Measurements from ENCODE around the gene GZMH. TPM values are rescaled to one million over a fixed set of nuclear protein-coding genes. Genes with fewer than 3 reads are reported as not detected.
"Not testable (repeated sequence)": the region's sequence is repeated elsewhere in the genome, so short reads cannot be mapped to it uniquely, and the experiment has no call there.

Gene GZMH, protein sequence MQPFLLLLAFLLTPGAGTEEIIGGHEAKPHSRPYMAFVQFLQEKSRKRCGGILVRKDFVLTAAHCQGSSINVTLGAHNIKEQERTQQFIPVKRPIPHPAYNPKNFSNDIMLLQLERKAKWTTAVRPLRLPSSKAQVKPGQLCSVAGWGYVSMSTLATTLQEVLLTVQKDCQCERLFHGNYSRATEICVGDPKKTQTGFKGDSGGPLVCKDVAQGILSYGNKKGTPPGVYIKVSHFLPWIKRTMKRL
- not detected in 2 replicates for total RNA-seq

DNA sequence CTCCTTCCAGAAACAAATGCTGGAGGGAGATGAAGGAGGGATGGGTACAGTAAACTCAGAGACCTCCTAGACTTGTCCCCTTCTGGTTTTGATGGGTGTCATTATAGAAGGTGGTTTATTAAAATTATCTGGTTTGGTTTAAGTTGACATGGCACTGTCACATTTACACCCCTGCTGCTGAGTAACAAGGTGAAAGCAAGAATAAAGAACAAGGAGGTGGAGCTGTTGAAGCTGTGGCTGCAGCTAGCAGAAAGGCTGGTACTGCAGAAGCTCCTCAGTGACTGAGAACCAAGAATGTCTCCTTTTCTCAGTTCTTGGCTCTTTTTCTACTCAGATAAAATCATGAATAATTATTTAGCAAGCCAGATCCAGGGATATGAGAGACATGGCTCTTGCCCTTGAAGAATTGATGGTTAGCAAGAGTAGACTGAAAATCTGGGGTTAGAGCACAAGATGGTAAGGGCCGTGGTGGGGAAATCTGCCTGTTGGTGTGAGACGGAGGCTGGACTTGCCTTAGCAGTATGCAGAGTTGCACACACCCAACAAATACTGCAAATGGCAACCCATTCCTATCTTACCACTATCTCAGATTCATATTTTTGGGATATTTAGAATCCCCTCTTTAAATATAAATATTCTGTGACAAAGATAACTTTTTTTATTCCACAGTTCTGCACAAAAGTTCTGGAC is at the start of gene GZMH:
Gene GZMH (minus strand): TSS at position 31 of the 690 bp plus-strand sequence. CDS start 72 bp downstream, outside the sequence.
- DNase-seq (ENCODE audit: extremely low read depth, low read depth, low spot score): no peak

DNA sequence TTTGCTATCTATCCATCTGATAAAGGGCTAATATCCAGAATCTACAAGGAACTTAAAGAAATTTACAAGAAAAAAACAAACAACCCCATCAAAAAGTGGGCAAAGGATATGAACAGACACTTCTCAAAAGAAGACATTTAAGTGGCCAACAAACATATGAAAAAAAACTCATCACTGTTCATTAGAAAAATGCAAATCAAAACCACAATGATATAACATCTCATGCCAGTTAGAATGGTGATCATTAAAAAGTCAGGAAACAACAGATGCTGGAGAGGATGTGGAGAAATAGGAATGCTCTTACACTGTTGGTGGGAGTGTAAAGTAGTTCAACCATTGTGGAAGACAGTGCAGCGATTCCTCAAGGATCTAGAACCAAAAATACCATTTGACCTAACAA is 38.9 kb upstream of the GZMH start:
- not testable (repeated sequence) for DNase-seq (ENCODE audit: extremely low read depth, low read depth, low spot score)

DNA sequence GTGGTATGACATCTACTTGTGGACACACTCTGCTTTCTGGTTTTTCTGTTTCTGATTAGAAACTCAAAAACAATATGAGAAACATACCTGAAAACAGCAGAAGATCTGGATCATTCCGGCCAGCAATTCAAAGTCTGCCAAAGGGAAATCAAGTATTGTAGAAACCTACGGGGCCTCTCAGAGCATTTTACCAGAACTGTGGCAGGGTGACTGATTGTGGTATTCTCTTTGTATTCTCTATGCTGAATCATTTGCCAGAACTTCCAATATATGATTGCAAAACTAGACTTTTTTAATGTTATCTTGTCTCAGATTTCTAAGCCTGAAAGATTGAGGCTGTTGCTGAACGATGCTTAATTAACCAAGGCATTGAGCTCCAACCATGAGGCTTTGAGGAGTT is 30.4 kb upstream of the GZMH start:
- no peak for DNase-seq (ENCODE audit: extremely low read depth, low read depth, low spot score)

DNA sequence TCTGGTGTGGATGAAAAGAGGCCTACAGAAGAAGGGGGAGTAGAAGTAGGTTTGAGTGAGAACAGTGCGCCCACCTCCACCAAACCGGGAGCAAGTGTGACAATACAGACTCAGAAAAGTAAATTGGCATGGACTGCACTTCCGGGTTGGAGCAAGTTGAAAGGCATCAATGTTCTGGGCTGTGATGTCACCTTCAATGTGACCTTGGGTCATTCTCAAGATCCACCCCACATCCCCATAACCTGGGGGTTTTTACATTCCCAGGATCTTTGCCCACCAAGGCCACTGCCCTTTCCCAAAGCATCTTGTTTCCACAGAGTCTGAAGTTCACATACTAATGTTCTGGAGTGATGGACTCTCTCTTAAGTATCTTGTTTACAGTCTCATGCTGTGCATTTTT is 29.8 kb upstream of the GZMH start:
- no peak for DNase-seq (ENCODE audit: extremely low read depth, low read depth, low spot score)

DNA sequence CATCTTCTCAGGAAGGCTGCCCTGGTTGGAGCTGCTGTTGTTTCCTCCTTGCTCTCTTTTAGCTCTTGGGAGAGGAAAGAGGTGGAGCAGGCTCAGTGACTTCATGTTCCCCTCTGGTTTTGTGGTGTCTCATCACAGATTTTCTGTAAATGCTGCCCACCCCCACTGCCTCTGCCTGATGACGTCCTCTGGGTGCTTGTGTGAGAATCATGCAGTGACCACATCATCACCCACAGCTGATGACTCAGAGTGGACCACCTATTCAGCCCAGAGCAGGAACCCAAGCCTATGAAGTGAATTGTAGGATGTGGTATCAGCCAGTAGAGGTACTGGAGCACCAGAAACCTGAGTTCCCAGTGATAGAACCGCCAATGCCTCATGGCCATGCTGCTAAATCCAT is 24.7 kb upstream of the GZMH start, which contains the start of gene GZMB:
Gene GZMB (minus strand): TSS at position 33 of the 400 bp plus-strand sequence. CDS start 30 bp downstream, at position 3.
- DNase-seq (ENCODE audit: extremely low read depth, low read depth, low spot score): no peak

DNA sequence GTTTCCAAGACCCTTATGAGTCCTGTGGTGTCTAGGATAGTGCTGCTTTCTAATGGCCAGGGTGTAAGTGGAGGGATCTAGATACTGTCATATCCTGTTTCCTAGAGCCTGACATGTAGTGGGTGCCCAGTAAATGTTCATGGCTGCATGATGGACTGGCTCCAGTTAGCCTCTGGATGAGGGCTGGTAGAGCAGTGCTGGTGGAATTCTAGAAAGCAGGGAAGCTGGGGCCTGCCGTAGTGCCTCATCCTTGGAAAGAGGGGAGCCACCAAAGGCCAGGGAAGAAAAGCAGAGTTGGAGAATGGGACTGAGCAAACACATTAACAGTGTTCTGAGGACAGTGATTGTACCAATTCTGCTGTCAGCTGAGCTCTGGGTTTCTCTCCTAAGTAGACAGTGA is 23.9 kb upstream of the GZMH start:
- DNase-seq (ENCODE audit: extremely low read depth, low read depth, low spot score): no peak

DNA sequence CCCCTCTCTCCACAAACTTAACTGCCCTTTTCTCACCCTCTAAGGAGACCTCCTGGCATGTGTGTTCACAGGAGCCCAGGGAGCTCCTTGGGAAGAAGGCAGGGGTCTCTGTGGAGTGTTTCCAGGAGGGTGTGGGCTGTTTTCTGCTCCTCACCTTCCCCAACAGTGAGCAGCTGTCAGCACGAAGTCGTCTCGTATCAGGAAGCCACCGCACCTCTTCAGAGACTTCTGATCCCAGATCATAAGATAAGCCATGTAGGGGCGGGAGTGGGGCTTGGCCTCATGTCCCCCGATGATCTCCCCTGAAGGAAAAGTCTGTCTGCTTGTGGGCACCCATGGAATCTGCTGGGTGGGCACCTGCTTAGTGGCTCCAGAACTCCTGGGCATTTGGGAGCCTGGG is 23.3 kb upstream of the GZMH start:
- no peak for DNase-seq (ENCODE audit: extremely low read depth, low read depth, low spot score)

DNA sequence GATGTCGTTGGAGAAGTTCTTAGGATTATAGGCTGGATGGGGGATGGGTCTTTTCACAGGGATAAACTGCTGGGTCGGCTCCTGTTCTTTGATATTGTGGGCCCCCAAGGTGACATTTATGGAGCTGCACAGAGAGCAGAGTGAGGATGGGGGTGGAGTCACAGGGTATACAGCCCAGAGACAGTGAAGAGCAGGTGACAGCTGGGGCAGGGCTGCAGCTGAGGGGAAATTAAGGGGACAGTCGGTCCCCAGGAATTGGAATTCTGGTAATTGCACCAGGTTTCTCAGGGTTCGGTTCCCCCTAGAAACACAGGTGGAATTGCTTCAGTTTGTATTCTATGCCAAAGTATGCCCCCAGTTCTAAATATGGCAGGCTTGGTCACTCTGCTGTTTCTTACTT is 22.9 kb upstream of the GZMH start:
- no peak for DNase-seq (ENCODE audit: extremely low read depth, low read depth, low spot score)

DNA sequence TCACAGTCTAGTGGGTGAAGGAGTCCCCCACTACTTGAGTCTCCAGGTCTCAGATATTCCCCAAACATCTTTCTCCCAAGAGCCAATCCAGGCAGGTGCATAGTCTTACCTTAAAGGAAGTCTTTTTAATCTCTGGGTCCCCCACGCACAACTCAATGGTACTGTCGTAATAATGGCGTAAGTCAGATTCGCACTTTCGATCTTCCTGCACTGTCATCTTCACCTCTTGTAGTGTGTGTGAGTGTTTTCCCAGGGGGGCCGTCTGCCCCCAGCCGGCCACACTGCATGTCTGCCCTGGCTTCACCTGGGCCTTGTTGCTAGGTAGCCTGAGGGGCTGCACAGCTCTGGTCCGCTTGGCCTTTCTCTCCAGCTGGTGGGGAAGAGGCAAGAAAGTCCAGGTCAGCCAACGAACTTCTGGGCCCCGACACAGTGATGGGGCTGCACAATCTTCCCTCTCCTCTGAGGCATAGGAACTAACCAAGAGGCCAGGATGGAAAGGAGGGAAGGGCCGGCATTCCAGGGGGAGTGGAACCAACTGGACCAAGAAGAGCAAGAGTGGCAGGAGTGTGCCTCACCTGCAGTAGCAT is 22.4 kb upstream of the GZMH start:
- DNase-seq (ENCODE audit: extremely low read depth, low read depth, low spot score): no peak

DNA sequence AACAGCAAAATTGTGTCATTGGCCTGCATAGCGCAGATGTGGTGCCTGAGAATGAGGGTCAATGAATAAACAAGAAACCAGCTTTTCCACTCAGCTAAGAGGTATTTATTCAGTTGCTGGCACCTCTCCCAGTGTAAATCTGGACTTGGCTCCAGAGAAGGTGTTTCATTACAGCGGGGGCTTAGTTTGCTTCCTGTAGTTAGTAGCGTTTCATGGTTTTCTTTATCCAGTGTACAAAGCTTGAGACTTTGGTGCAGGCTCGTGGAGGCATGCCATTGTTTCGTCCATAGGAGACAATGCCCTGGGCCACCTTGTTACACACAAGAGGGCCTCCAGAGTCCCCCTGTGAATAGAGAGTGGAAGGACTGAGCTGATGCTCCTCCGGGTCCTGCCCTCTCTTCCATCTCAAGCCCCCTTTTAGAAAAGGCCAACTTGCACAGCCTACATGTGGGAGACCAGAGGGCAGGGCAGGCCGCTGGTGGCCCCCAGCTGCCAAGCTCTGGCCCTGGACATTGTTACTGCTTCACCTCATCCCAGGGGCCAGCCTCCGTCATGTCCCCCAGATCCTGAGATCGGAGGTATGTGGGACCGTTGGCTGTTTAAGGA is 21.5 kb upstream of the GZMH start:
- no peak for DNase-seq (ENCODE audit: extremely low read depth, low read depth, low spot score)

DNA sequence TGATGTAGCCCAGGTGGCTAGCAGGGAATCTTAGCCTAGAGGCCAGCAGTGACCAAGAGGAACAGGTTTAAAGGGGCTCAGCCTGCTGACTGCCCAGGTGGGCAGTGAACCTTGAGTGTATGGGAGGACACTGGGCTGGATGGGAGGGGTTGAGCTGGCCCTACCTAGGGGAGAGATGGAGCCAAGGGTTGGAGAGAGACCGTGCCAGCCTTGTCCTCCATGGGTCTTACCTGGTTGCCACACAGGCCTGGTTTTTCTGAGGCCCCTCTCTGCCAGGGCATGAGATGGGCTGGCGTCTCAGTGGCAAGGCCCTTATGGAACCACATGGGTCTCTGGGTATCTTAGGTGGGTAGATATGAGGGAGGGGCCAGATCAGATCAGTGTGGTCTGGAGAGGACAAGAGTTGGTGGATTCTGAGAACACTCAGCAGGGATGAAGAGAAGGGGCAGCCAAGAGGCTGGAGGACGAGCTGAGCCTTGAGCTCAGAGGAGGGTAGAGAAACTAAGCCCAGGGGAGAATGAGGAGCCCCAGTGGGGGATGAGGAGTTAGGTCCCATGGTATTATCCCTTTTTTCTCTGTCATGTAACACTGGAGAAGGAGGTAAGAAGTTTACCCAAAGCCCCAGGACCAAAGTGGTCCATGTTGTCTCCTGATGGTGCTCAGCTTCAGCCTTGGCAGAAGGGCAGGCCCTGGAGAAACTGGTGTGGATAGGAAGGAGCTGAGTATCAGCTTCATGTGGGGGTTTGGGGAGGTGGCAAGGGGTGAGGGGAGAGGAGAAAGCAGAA is 20.8 kb upstream of the GZMH start:
- DNase-seq (ENCODE audit: extremely low read depth, low read depth, low spot score): no peak

DNA sequence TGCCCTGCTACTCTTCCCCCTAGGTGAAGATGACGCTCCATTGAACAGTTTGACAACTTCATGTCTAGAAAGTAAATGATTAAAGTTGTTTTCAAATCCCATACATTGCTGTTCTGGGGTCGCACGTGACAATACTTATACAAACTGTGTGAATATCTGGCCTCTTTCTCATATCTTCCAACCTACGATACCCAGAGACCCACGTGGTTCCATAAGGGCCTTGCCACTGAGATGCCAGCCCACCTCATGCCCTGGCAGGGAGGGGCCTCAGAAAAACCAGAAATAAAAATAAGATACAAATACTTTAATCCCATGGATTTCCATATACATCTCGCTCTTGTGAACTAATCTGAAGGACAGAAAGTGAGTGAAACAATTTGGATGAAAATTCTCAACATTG is 20.0 kb upstream of the GZMH start:
- no peak for DNase-seq (ENCODE audit: extremely low read depth, low read depth, low spot score)

DNA sequence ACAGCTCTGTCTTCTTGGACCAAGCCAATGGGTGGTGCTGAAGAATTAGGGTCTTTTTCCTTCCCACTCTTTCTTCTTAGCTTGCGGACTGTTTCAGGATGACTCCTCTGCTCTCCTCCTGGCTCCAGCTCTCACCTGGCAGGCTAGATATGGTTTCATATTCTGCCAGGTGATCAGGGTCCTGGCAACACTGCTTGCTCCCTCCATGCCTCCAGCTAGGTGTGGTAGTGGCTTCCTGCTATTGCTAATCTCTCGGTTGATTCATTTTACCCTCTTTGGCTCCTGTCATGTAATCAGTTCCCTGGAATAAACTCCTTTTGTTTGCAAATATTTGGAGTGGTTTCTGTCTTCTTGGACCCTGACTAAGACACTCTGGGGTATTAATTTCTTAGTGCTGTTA is 4.3 kb upstream of the GZMH start:
- DNase-seq (ENCODE audit: extremely low read depth, low read depth, low spot score): no peak

DNA sequence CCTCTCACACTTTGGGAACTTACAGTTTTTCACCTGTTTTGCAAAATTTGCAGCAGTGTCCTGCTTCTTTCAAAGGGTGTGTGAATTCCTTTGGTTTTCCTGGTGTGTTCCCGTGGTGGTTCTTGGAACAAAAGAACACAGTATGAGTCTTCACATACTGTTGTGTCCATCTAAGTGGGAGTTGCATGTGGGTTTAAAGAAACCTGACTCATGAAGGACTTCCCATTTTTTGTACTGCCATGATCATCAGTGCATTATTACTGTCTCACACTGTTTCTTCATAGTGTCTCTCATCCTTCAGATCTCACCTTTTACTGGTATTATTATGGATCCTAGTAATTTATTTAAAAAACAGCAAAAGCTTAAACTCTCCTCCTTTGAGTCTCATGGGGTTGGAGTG is 3.8 kb upstream of the GZMH start:
- no peak for DNase-seq (ENCODE audit: extremely low read depth, low read depth, low spot score)

DNA sequence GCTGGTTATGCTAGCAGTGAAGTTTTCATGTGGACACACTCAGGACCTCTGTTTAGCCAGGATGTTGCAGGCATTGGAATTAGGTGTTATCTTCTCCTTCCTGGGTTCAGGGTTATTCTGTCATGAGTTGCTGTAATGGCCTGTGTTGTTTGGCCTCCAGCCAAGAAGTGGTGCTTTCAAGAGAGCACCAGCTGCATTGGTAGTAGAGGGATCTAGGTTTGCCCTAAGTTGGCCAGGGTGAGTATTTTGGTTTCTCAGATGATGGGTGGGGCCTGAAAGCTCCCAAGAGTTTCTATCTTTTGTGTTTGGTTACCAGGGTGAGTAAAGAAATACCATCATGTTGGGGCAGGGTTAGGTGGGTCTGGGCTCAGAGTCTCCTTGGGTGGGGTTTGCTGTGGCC is 2.7 kb upstream of the GZMH start:
- DNase-seq (ENCODE audit: extremely low read depth, low read depth, low spot score): no peak

DNA sequence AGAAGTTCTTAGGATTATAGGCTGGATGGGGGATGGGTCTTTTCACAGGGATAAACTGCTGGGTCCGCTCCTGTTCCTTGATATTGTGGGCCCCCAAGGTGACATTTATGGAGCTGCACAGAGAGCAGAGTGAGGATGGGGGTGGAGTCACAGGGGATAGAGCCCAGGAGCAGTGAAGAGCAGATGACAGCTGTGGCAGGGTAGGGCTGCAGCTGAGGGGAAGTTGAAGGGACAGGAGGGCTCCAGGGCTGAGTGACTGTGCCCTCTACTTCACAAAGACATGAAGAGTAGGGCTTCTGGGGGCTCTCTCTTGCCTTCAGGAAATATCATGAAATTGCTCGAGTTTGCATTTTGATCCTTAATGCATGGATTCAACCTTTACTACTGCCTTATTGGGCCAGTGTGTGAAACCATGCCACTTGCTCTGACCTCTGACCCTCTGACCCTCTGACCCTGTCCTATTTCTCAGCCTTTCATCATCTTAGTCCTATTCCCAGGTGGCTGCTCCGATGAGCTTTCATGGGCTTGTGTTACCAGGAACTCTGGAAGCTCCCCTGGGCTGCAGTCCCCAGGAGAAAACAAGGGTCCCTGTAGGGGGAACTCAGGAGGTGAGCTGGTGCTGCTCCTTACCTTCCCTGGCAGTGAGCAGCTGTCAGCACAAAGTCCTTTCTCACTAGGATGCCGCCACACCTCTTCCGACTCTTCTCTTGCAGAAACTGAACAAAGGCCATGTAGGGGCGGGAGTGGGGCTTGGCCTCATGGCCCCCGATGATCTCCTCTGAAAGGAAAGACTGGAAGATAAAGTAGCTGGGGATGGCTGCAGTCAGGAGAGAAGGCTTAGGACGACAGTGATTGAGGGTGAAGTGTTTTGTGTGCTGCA is 1.6 kb downstream of the GZMH start:
- no peak for DNase-seq (ENCODE audit: extremely low read depth, low read depth, low spot score)

DNA sequence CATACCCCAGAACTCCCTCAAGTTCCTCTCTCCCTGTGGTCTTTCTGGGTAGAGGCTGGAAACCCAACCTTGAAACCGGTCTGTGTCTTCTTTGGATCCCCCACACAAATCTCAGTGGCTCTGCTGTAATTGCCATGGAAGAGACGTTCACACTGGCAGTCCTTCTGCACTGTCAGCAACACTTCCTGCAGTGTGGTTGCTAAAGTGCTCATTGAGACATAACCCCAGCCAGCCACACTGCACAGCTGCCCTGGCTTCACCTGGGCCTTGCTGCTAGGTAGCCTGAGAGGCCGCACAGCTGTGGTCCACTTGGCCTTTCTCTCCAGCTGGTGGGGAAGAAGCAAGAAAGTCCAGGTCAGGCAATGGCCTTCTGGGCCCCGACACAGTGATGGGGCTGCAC is 2.4 kb downstream of the GZMH start:
- no peak for DNase-seq (ENCODE audit: extremely low read depth, low read depth, low spot score)

DNA sequence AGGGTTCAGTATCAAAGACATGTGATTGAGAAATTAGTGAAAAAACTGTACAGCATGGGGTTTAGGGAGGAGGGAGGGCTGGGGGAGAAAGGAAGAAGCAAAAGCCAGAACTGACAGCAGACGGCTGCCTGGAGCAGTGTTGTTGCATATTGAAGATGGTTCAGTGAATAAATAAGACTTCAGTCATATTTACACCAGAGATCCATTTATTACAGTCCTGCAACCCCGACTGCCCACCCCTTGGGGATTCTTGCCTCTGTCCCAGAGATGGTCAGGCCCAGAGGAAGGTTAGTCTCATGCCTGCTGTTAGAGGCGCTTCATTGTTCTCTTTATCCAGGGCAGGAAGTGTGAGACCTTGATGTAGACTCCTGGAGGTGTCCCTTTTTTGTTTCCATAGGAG is 3.2 kb downstream of the GZMH start:
- DNase-seq (ENCODE audit: extremely low read depth, low read depth, low spot score): no peak

DNA sequence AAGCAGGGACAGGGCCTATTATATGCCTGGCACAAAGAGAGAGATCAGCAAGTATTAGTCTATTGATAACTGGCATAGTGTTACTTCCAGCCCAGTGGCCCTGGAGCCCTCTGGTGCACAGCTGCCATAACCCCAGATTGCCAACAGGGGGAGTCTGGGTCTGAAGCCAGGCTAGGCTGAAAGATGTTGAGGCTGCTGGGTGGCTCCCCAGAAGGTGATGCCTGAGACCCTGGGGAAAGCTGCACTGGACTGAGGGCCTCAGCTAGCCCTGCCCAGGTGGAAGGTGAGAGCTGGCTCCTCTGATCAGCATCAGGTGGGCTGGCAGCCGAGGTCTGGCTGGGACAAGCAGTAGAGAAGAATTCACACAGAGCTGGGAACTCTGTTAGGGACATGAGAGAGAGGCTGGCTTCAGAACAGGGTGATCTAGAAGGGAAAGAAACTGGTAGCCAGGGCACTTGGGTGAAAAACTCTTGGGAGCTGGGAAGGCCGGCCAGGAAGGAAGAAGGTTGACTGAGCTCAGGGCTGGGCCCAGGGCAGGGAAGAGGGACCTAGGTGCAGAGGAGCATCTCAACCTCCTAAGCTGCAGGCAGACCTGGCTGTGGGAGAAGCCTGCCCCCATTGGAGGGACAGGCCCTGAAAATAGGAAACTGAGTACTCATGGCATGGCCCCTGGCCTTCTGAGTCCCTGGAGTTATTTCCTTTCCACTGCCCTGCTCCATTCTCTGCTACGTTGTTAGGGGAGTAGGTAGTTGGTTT is 3.9 kb downstream of the GZMH start:
- no peak for DNase-seq (ENCODE audit: extremely low read depth, low read depth, low spot score)

Data from glomerular endothelial cell (primary cell).